Omental fat pad (tissue), 4 donors: ENCODE data around the gene STIP1. TPM values are rescaled to one million over a fixed set of nuclear protein-coding genes. Genes with fewer than 3 reads are reported as not detected.

Experiments used
- ATAC-seq: fragments of 150-250 bp; one replicate; pipeline ENCODE4 v1.9.1; 2016; ENCODE audit warnings: mild to moderate bottlenecking, moderate library complexity; ENCODE audit not compliant: low FRiP score
- DNase-seq: peaks from one replicate; pipeline ENCODE4 v3.0.0-alpha.2; 2019; ENCODE audit warnings: low spot score
- CTCF ChIP-seq, 3 donors: fragments of 450-650 bp; IDR thresholded peaks; one replicate each; pipeline ENCODE4 v1.5.1; 2016 to 2017; ENCODE audit warnings: antibody characterized with exemption in 3 of 3, mild to moderate bottlenecking in 3 of 3, moderate library complexity in 2 of 3
- total RNA-seq, 4 donors: library from RNA; depleted of rRNA; stranded (reverse); fragments of >200 nt; gene quantifications; one replicate each; pipeline ENCODE4 v1.1.0, GENCODE V29; 2016

The STIP1 gene
- total RNA-seq, 4 donors from 2014 or later = 73.0 to 174 (median 135) TPM

- no peak for ATAC-seq
- no peak for DNase-seq
- no peak for TF ChIP-seq CTCF (IDR thresholded peaks at IDR 0.05)
These were observed 38.4 kb downstream of the STIP1 start for GRCh38 chr11:64224151-64224890.

GRCh38 chr11:64224891-64225607 lies 39.1 kb downstream of the STIP1 start:
- no peak for ATAC-seq
- no peak for TF ChIP-seq CTCF (IDR thresholded peaks at IDR 0.05)
- DNase-seq = no peak

GRCh38 chr11:64225608-64226506 lies 39.9 kb downstream of the STIP1 start, which contains the start of the genes NUDT22 and TRPT1:
TSS of gene NUDT22 (plus strand) at chr11:64226274. CDS start at chr11:64226653, 379 bp downstream.
TSS of gene TRPT1 (minus strand) at chr11:64226186. CDS start at chr11:64225860, 326 bp downstream.
- TF ChIP-seq CTCF (IDR thresholded peaks at IDR 0.05) = no peak
- peak; percentile 74 for ATAC-seq
- DNase-seq = peak; percentile 80

GRCh38 chr11:64226507-64227051 lies 40.6 kb downstream of the STIP1 start:
- DNase-seq = no peak
- no peak for TF ChIP-seq CTCF (IDR thresholded peaks at IDR 0.05)
- peak; percentile 24 for ATAC-seq

GRCh38 chr11:64227405-64227956 lies 41.5 kb downstream of the STIP1 start:
- DNase-seq = no peak
- no peak for ATAC-seq
- no peak for TF ChIP-seq CTCF (IDR thresholded peaks at IDR 0.05)

- ATAC-seq = no peak
- DNase-seq = no peak
- no peak for TF ChIP-seq CTCF (IDR thresholded peaks at IDR 0.05)
These were observed 43.2 kb downstream of the STIP1 start for GRCh38 chr11:64229090-64229743.
